K562 (cell line): ENCODE measurements around the gene SMAD4. TPM values are rescaled to one million over a fixed set of nuclear protein-coding genes. Genes with fewer than 3 reads are reported as not detected.

Experiments
- ATAC-seq: fragments of 200-7000 bp; cut with Tn5 transposase; 3 replicates; pipeline ENCODE4 v1.9.1; 2020; ENCODE audit warnings: moderate library complexity
- BruUV-seq: library from RNA; stranded (reverse); fragments of 400-500 nt; replicated peaks from 2 replicates; lab custom pipeline; 2021; lab: Mats Ljungman, UMichigan
- CTCF ChIA-PET: fragments of 300-600 bp; formaldehyde crosslinking; extraction: SDS; loops from one replicate; lab custom pipeline; 2021; ENCODE audit warnings: low intra/inter-chr PET ratio; lab: Yijun Ruan, JAX
- POLR2A ChIA-PET: fragments of 300-600, 350-650 bp; sonication (Branson Sonifier 250); formaldehyde crosslinking; extraction: SDS; loops from one replicate; lab custom pipeline; 2021; ENCODE audit warnings: antibody characterized with exemption, inconsistent platforms; lab: Yijun Ruan, JAX
- DNase-seq, 4 experiments: peaks; one replicate each; pipeline versions ENCODE4 v3.0.0 to v3.0.0-alpha.2; 2011 to 2018; ENCODE audit warnings: low spot score in 3 of 4, mixed read lengths in 3 of 4; ENCODE audit errors: extremely low read depth in 1 of 4
- FAIRE-seq: peaks from 2 replicates; lab custom pipeline; 2011; peaks lifted over from hg19 to GRCh38; lab: Jason Lieb, UNC
- H2AFZ ChIP-seq: 2 replicates; pipeline ENCODE4 v1.6.0; 2011; ENCODE audit warnings: low read depth, low read length, control low read depth, inconsistent platforms
- H3K27ac ChIP-seq: fragments of 200-600 bp; 3 replicates; pipeline ENCODE4 v1.8.0; 2011; ENCODE audit warnings: low read depth, mild to moderate bottlenecking, control low read depth, inconsistent platforms, low read length, moderate library complexity, mixed read lengths; ENCODE audit errors: extremely low read depth
- H3K27me3 ChIP-seq, 2 experiments: fragments of 300-600 bp in 1 of 2; 2 replicates in 1 of 2; 3 replicates in 1 of 2; pipeline versions ENCODE4 v1.6.0 to v1.8.0; 2011; ENCODE audit warnings: inconsistent platforms in 2 of 2, low read length in 2 of 2, mild to moderate bottlenecking in 1 of 2, mixed read lengths in 1 of 2, moderate library complexity in 1 of 2; ENCODE audit not compliant: control insufficient read depth in 2 of 2, insufficient read depth in 2 of 2
- H3K36me3 ChIP-seq: fragments of 300-600 bp; 3 replicates; pipeline ENCODE4 v1.8.0; 2011; ENCODE audit warnings: mild to moderate bottlenecking, low read length, inconsistent platforms; ENCODE audit not compliant: control insufficient read depth, insufficient read depth
- H3K4me1 ChIP-seq, 2 experiments: fragments of 200-600 bp in 1 of 2; replicated peaks in 1 of 2; 2 replicates in 1 of 2; 3 replicates in 1 of 2; pipeline versions ENCODE4 v1.5.1 to v1.8.0; 2011; ENCODE audit warnings: inconsistent platforms in 2 of 2, low read length in 2 of 2, mild to moderate bottlenecking in 1 of 2, mixed read lengths in 1 of 2, moderate library complexity in 1 of 2; ENCODE audit not compliant: control insufficient read depth in 2 of 2, insufficient read depth in 2 of 2
- H3K4me2 ChIP-seq: 2 replicates; pipeline ENCODE4 v1.6.1; 2011; ENCODE audit warnings: low read length, control low read depth, inconsistent platforms, mixed read lengths; ENCODE audit not compliant: insufficient read depth
- H3K4me3 ChIP-seq: fragments of 200-600 bp; sonication (generic), shearing (Covaris generic); 2 replicates; pipeline ENCODE4 v1.5.1; 2016; ENCODE audit warnings: control low read depth, inconsistent platforms
- H3K79me2 ChIP-seq: fragments of 200-600 bp; 3 replicates; pipeline ENCODE4 v1.8.0; 2011; ENCODE audit warnings: low read length, inconsistent platforms; ENCODE audit not compliant: control insufficient read depth, insufficient read depth
- H3K9ac ChIP-seq, 2 experiments: 2 replicates each; pipeline versions ENCODE4 v1.6.0 to v1.6.1; 2011; ENCODE audit warnings: low read depth in 2 of 2, low read length in 2 of 2, control low read depth in 1 of 2, inconsistent platforms in 1 of 2, mild to moderate bottlenecking in 1 of 2, mixed read lengths in 1 of 2; ENCODE audit not compliant: insufficient read depth in 1 of 2
- H3K9me1 ChIP-seq: one replicate; pipeline ENCODE4 v1.6.0; 2011; ENCODE audit warnings: inconsistent platforms, mild to moderate bottlenecking, low read length, moderate library complexity; ENCODE audit not compliant: control insufficient read depth, insufficient read depth
- H3K9me3 ChIP-seq: replicated peaks from 2 replicates; pipeline ENCODE4 v1.5.1; 2011; ENCODE audit warnings: low read depth, low read length, inconsistent platforms; ENCODE audit not compliant: control insufficient read depth, insufficient read depth
- H4K20me1 ChIP-seq: replicated peaks from 2 replicates; pipeline ENCODE4 v1.6.1; 2011; ENCODE audit warnings: low read length, inconsistent platforms, mixed read lengths; ENCODE audit not compliant: control insufficient read depth, insufficient read depth
- CBX1 ChIP-seq: sonication (generic); IDR thresholded peaks from 2 replicates; pipeline ENCODE4 v1.6.1; 2016; ENCODE audit warnings: antibody characterized with exemption, low read depth, mild to moderate bottlenecking
- CHD1 ChIP-seq: fragments of 200-600 bp; sonication (generic); IDR thresholded peaks from one replicate; pipeline ENCODE4 v1.6.1; 2012; ENCODE audit warnings: mild to moderate bottlenecking, moderate library complexity, low read length, inconsistent platforms
- ETS1 ChIP-seq: conservative IDR thresholded peaks from 2 replicates; pipeline ENCODE4 v1.6.1; 2011; ENCODE audit warnings: low read depth, mild to moderate bottlenecking, low read length; ENCODE audit not compliant: control insufficient read depth
- GMEB1 ChIP-seq: fragments of 250-450 bp; sonication (Bioruptor Pico); IDR thresholded peaks from 2 replicates; pipeline ENCODE4 v1.4.0; 2020; ENCODE audit warnings: mild to moderate bottlenecking
- HNRNPH1 ChIP-seq: fragments of 200-400 bp; formaldehyde crosslinking; optimal IDR thresholded peaks from 2 replicates; pipeline ENCODE3; 2017; ENCODE audit warnings: low read depth, mild to moderate bottlenecking, low read length, moderate library complexity
- MAX ChIP-seq: sonication (generic); formaldehyde crosslinking; IDR thresholded peaks from 2 replicates; pipeline ENCODE4 v1.9.0; 2022; ENCODE audit warnings: mild to moderate bottlenecking, missing genetic modification reagents
- MCM7 ChIP-seq, 2 experiments: fragments of 450-650 bp; IDR thresholded peaks; 2 replicates each; pipeline ENCODE4 v1.6.1; 2016 to 2018
- PHB ChIP-seq: fragments of 250-450 bp; sonication (Bioruptor Pico); IDR thresholded peaks from 2 replicates; pipeline ENCODE4 v1.5.0; 2021
- PHF20 ChIP-seq: fragments of 450-650 bp; IDR thresholded peaks from 2 replicates; pipeline ENCODE4 v1.6.1; 2018; ENCODE audit not compliant: partially characterized antibody
- STAG1 ChIP-seq: sonication (generic); formaldehyde crosslinking; IDR thresholded peaks from 2 replicates; pipeline ENCODE4 v1.5.0; 2020; ENCODE audit warnings: missing genetic modification reagents, borderline replicate concordance
- TRIM28 ChIP-seq: fragments of 450-650 bp; IDR thresholded peaks from 2 replicates; pipeline ENCODE4 v1.6.1; 2017
- XRCC4 ChIP-seq: IDR thresholded peaks from one replicate; pipeline ENCODE4 v1.6.1; 2011; ENCODE audit not compliant: insufficient read depth, insufficient read length; ENCODE audit errors: extremely low read depth
- ZNF134 ChIP-seq: fragments of 250-450 bp; sonication (Bioruptor Pico); conservative IDR thresholded peaks from 2 replicates; pipeline ENCODE4 v1.4.0; 2020
- ZNF644 ChIP-seq: fragments of 200-800 bp; sonication (Bioruptor generic); IDR thresholded peaks from 2 replicates; pipeline ENCODE4 v1.6.1; 2016; ENCODE audit warnings: low read depth, missing genetic modification characterization, missing compliant biosample characterization
- ZNF830 ChIP-seq: fragments of 250-450 bp; sonication (Bioruptor Pico); IDR thresholded peaks from 2 replicates; pipeline ENCODE4 v1.5.0; 2021; ENCODE audit warnings: mild to moderate bottlenecking
- WGBS: fragments of 100-300 bp; shearing (Covaris generic); methylation state at CpG from one replicate; pipeline ENCODE4 v1.1.6; 2016; ENCODE audit warnings: low coverage, mixed read lengths; ENCODE audit not compliant: insufficient coverage; ENCODE audit errors: missing lambda C conversion rate; 5-methylcytosine and 5-hydroxymethylcytosine counted together
- in situ Hi-C: fragments of 300-500 bp; cut with MboI; formaldehyde crosslinking; loops from 4 replicates; pipeline ENCODE4 v1.15.0; 2018; ENCODE audit warnings: inconsistent platforms, mixed read lengths
- intact Hi-C: fragments of 100-400 bp; cut with micrococcal nuclease; formaldehyde crosslinking; loops from 2 replicates; pipeline ENCODE4 v1.14.2; 2022
- polyA plus RNA-seq, 8 experiments: library from polyadenylated mRNA; depleted of rRNA in 4 of 8; stranded (reverse) in 5 of 8; unstranded in 3 of 8; fragments of >200 nt; fragmentation: Nextera tagmentation in 2 of 8; fragmentation: Illumina TruSeq in 1 of 8; extraction: Ambion mirVana in 2 of 8; extraction: Trizol in 1 of 8; gene quantifications; 2 replicates each; pipeline versions ENCODE4 v1.2.1 to v1.2.3, GENCODE V29; 2011 to 2014; ENCODE audit warnings: inconsistent platforms in 1 of 8, missing spikeins in 1 of 8
- total RNA-seq, 7 experiments: library from RNA; depleted of rRNA in 6 of 7; stranded (reverse); fragments of >200 nt in 6 of 7; fragmentation: Illumina TruSeq in 2 of 7; extraction: Trizol in 2 of 7; gene quantifications; 2 replicates each; pipeline versions ENCODE4 v1.2.1 to v1.2.3, GENCODE V29; 2011 to 2021; ENCODE audit warnings: low replicate concordance in 1 of 7

Gene SMAD4
- total and polyA plus RNA-seq, 9 of the 15 experiments (the other 6 are each of a cell fraction or from before 2014, with no cell fraction given): 5.7 to 55.0 (median 39.4) TPM

DNA sequence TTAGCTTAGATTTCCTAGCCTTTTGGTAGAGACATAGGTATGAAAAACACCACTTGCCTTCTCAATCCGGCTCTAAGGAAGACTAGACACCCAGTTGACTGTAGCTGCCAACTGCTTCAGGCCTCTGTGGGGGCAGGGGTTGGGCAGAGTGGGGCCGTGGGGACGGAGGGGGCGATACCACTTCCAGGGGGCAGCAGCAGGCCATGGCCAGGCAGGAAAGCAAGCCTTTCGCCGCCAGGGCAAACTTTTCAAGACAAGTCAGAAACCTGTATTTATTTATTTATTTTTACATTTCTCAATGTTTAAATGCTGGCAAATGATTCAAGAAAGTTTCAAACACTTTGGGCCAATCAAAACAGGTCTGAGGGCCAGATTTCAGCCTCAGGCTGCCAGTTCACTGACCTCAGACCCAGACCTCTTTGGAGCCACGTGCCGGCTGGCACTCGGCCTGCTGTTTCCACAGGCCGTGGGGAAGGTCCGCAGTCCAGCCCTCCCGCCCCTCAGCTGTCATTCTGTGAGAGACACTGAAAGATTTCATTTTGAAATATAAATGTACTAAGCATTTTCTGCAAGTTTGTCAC is 103.7 kb downstream of the SMAD4 start:
- no peak overlapping the region for H3K9ac ChIP-seq
- in situ Hi-C loops (no loop called here), intact Hi-C loops (no loop called here)
- 6% methylated on average over 9 of the region's 12 CpGs for WGBS
- H3K36me3 ChIP-seq: no peaks in the 10 kb centered on the region
- ChIA-PET POLR2A (interaction anchor here (0.9 kb wide), 1 partner anchor 121 kb away, joined by 3 read pairs; no protein-coding TSS in a partner anchor), CTCF (no interaction called here)
- peaks cover 0 to 13% of the 10 kb centered on the region in 2 experiments; a peak in 1 of 5 replicates for H3K27me3 ChIP-seq
- no peak for DNase-seq
- FAIRE-seq: no peak
- H4K20me1 ChIP-seq: no peaks in the 10 kb centered on the region
- no peaks in the 10 kb centered on the region for H3K9me1 ChIP-seq
- no peak overlapping the region for H3K27ac ChIP-seq
- no TSS peak for BruUV-seq
- H3K9me3 ChIP-seq: no peaks in the 10 kb centered on the region
- no peak for ATAC-seq
- no peak overlapping the region for H3K4me3 ChIP-seq
- TF ChIP-seq ZNF644 (tag) (no peak), HNRNPH1 (no peak), CBX1 (no peak), MCM7 (IDR thresholded peaks at IDR 0.05) (no peak), TRIM28 (no peak), ZNF134 (CRISPR knock-in tag) (no peak), XRCC4 (no peak), ZNF830 (CRISPR knock-in tag) (no peak), MAX (CRISPR knock-in tag) (no peak), PHF20 (no peak), STAG1 (CRISPR knock-in tag) (no peak), ETS1 (no peak), PHB (CRISPR knock-in tag) (no peak), GMEB1 (CRISPR knock-in tag) (no peak), CHD1 (no peak)
- TF ChIP-seq, all 486 proteins: peak for 0
- Histone ChIP-seq H3K4me1 (peaks cover 0 to 5% of the 10 kb centered on the region in 2 experiments; a peak in 2 of 5 replicates), H2AFZ (no peak overlapping the region), H3K79me2 (no peaks in the 10 kb centered on the region), H3K4me2 (no peak overlapping the region)
